ENCODE measurements around the gene FAM78B.

The FAM78B gene

DNA sequence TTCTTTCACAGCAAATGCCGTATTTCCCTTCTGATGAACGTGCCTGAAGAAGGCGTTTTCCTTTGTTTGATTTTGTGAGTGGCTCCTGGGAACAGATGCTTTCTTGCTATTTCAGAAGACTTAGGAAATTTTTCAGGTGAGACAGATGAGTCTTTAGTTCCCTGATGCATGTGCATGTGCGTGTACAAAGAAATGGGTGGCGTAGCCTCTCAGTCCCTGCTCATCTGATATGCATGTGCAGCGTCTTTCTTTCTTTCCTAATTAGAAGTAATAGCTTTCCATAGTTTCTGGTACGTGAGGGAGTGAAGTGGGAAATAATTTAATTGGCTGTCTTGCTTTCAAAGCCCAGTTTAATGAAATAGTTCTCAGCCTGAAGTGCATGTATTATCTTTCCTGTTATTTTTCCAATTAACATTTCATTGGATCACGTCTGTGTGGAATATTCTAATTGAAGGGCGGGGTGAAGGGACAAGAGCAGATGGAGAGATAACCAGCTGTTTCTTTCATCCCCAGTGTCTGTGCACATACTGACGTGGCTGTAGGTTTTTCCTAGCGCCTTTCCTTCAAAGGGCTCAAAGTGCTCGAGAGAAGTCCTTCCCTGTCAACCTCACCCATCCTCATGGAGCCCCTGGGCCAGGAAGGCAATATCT, 104.3 kb downstream of the FAM78B start:
- DNase-seq = no peak

DNA sequence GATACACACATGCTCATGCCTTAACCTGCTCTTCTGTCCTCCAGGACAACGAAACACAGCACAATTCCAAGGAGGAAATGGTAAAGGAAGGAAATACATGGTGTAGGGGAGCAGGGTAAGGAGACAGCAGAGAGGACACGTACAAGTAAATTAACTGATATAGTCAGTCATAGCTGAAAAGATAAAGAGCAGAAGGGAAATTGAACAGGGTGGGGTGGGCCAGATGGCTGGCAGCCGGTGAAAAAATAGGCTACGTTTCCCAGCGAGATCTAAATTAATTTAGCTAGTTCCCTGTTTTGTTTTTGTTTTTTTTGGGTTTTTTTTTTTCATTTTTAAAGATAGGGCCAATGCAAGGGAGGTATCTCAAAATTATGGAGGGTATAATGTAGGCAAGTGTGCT, 109.2 kb downstream of the FAM78B start:
- DNase-seq = no peak

DNA sequence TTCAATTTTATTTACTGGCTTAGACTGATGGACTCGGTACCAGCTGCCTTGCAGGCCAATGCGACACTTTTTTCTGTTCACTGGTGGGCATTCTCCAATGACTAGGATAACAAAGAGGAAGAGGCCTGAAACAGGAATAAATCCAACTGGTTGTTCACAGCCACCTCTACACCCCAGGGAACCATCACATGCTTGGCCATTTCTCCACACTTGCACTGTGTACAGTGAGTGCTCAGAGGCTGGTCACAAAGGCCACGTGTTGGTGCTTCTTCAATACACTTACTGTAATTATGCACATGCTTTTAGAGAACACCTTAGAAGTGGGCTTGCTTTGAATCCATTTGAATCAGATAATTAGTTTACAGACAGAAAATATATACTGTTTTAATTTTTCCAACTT, 113.4 kb downstream of the FAM78B start:
- no peak for DNase-seq

DNA sequence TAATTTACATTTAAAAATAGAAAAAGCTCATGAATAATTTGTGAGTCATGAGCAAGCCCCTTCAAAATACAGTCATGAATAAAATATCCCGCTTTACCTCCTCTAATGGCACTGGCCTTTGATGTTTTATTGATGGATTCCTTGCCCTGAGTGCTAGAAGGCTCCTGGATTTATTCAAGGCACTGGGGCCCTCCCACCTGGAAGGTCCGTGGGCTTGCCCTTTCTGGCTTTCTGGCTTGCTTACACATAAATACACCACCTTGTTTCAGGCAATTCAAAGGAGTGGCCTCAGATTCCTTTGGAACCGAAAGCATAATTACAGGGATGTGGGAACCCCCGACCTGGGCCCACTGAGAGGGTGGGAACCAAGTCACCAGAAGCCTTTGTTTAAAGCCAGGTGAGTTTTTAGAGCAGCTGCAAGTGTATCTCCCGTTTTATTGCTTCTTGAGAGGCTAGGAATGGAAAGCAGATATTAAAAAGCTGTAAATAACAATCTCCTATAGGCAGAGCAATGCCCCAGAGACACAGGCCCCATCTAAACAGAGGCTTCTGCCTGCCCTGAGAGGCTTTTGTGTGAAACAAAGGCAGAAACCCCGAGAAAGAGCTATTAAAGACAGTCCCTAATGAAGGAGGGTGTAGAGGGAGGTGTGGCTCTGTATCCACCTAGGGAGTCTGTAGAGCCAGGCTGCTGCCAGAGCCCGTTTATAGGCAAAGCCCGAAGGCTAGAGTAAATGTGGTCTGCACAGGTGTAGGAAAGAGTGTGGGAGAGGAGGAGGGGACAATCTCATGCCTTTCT, 126.4 kb downstream of the FAM78B start:
- no peak for DNase-seq

DNA sequence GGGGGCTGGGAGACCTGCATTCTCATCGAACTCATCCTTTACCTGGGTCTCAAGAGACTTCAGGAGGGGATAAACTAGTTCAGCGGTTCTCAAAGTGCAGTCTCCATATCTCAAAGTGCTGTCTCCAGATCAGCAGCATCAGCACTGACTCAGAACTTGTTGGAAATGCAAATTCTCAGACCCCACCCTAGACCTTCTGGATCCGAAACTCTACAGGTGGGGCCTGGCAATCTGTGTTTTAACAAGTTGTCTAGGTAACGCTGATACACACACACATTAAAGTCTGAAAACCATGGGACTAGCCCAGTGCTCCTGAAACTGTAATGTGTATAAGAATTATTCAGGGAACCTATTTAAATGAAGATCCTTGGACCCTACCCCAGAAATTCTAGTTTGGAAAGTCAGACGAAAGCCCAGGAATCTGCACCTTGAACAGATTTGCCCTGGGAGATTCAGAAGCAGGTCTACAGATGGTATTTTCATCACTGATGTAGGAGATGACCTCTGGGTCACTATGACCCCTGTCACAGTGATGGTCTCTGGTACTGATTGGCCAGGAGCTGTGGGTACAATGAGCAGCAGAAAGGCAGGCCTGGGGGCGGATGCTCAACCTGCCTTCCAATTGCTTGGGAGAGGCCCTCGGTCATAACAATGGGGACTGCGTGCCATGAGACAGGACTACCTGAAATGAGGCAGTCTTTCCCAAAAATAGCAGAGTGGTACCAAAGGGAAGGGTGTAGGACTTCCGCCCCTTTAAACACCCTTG, 127.2 kb downstream of the FAM78B start:
- DNase-seq = no peak

DNA sequence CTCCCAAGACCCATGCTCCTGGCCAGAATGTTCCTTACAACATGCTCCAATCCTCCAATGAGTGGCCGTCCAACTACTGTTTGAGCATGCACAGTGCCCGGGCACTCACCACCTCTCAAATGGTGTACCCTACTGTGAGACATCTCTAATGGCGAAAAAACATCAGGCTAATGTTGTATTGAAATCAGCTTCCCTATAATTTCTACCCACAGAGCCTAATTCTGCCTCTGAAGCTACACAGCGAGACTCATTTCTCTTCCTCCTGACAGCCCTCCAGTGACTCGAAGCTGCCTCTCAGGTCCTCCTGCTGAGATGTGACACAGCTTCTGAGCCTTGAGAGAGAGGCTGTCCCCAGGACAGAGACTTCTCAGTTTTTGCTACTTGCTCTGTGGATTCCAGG, 130.7 kb downstream of the FAM78B start:
- DNase-seq = no peak

DNA sequence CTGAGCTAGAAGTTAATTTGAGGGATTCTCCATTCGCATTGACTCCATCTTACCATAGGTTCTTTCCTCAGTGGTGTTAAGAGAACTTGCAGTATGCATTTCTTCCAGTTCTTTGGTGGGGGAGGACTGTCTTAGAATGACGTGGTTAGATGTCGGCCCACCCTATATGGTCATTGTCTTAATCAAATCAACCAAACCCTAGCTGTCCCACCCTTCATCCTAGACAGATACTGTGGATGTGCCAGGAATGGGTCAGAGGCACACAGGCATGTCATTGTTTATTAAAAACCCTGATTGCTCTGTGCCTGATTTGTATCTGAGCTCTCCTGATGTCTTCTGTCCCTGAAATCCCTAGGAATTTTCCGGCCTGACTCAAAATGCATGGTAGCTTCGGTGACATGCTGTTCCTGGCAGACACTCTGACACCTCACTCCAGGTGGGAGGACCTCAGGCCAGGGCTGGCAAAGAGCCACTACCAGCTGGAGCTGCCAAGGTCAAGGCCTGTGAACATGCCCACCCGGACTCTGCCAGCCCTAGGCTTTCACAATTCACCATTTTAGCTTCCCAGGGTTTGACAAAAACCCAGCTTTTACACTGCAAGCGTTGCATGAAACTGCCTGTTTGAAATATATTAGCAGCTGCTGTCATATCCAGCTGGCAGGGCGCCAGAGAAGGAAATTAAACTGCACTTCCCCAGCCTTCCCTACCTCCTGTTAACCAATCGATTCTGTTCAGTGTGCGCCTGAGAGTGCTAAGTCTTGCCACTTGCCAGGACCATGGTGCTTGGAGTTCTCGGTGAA, 134.0 kb downstream of the FAM78B start:
- DNase-seq = no peak

DNA sequence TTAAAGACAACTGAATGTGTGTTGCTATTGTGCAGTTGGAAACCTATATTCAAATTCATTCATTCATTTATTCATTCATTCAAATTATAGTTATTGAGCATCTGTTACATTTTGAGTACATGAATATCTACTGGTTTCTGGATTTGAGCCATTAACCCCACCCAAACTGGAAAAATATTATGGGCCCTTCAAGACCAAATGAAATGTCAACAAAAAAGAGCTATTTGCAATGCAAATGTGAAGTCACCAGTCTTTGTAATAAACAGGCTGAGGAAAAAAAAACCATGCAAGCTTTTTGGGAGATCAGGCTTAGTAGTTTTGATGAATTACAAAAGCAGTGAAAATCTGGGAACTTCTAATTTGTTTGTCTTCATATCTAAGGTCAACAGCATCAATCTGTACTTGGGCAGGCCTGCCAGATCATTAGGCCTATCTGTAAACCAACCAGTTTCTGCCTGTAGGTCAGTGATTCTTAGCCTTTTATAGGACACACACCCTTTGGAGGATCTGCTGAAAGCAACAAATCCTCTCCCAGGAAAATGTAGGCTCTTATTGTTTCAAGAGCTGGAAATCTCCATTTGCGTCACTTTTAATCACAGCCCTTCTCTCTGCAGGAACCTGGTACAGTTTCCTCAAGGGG, 134.7 kb downstream of the FAM78B start:
- DNase-seq = no peak

DNA sequence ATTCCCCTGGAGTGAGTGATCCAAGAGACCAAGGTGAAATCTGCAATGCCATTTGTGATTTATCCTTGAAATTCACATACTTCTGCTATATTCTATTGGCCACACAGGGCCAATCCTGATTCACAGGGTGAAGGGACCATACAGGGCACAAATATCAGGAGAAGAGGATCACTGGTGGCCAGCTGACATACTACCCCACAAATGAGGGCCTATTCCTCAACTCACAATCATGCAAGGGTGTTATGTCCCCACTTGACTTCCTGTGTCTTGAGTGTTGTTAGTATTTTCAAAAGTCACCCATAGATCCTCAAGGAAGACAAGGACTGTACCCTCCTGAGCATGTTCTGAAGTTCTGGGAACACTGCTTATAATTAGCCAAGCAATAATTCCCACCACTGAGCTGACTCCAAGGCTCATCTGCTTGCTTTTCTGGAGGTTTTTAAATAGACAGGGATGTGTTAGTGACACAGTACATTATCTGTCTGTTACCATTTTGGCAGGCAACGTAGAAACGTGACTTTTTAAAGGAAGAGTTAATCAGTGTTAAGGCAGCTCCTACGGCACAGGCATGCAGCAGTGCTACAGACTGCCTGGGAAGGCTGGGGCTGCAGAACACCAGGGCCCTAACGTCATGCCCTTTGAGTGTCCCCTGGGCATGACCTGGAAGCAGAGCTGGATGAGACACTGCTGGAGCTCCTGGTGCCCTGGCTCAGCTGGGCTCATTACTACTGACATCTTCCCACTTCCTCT, 137.4 kb downstream of the FAM78B start:
- DNase-seq = no peak

DNA sequence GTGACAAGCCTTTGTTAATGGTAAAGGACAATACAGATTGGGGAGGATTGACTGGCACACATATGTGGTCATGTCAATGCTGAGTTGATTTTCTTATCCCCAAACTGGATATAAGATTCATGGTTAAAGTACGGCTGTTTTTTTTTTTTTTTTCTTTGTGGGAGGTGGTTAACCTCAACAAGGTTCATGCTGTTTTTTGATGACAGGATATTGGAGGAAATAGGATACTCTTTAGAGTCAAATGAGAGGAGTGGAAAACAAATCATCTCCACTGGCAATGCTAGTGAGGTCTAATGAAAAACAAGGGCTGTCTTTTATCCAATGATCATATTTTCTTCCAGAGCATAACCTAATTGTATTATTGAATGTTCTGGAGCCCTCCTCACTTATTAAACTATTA, 140.2 kb downstream of the FAM78B start:
- no peak for DNase-seq

DNA sequence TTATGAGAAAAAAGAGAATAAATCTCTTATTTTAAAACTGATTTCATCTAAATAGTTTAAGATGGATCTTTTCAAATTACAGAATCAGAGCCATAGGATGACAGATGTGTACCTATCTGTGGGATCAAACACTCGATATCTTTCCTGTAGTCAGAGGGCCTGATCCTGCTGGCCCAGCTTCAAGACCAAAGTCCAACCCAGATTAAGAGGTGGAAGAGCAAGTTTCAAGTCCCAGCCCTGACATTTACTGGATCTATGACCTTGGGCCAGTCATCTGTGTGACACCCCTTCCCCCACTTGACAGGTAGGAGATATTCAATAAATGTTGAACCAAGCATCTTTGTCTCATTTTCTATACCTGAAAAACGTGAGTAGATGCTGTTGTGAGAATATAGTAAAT, 140.7 kb downstream of the FAM78B start:
- no peak for DNase-seq

DNA sequence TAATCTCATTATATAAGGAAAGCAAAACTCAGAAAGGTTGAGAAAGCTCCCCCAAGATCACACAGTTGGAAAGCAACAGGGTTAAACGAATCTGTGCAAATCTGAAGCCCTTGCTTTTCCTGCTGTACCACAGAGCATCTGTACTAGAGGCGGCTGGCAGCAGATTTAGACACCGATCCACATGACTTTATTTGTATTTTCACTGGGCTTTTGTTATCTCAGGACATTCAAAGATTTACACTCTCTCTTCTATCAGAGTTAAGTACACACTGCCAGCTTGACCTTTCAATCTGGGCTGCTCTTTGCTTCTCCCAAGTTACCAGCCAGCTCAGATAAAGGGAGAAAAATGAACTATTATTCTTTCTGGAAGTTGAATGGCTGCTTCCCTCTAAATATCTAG, 146.6 kb downstream of the FAM78B start:
- no peak for DNase-seq
